ENCODE measurements around the gene NT5C2.
A peak's percentile ranks its signal among the peaks of the same experiment; 100 is the strongest.
"Not testable (repeated sequence)": the region's sequence is repeated elsewhere in the genome, so short reads cannot be mapped to it uniquely, and the experiment has no call there.

Gene NT5C2

DNA sequence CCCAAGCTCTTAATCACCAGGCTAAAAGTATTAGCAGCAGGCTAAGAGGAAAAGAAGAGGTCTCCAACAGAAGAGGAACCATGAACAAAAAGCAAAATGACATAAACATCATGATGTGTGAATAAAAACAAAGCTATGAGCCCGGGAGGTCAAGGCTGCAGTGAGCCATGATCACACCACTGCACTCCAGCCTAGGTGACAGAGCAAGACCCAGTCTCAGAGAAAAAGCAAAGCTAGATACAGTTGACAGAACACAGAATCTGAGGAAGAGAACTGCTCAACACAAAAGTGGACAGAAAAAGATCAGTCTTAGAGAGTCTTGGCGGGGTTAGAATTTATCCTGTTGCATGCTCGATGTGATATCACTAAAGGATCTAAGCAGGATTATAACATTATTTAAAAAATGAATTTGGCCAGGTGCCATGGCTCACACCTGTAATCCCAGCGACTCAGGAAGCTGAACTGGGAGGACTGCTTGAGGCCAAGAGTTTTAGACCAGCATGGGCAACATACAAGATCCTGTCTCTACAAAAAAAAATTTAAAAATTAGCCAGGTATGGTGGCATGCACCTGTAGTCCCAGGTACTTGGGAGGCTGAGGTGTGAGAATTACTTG is 37.5 kb downstream of the NT5C2 start:
- no peak for DNase-seq

GRCh38 chr10:103154521-103155299 is 38.4 kb downstream of the NT5C2 start:
- DNase-seq = no peak

DNA sequence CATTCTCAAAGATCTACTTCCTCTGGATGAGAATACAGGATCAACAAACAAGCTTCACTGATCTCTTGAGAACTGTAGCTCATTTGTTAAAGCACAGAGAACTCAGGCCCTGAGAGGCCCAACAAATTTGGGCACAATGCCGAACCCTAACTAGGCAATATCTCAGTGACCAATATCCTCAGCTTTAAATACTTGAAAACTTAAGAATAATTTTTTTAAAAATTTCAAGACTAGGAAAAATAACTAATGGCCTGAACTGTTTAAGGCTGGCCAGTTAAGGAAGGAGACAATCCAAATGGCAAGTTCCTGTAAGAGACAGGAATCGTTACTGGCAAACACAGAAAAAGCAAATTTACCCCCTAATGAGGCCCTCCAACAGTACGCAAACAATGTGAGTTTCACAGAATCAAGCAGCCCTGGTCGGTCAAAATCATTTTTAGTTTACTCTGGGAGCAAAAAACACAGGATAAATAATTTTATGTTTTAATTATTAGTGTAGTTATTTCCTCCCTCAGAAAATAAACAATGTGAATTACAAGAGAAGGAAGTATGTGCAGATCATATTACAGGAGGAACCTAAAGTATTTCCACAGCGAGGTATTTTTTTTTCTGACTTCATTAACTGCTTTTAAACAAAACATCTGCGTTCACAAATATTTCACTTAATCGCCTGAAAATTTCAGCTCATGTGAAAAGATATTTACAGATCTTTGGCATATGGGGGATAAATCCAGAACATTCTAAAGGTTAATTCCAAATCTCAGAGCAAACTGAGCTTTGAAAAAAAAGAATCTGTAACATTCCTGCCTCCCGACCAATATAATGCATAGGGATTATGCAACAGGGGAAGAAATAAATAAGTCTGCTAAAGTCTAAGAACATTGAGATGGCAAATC is 39.5 kb downstream of the NT5C2 start:
- no peak for DNase-seq

GRCh38 chr10:103149991-103150622 is 43.0 kb downstream of the NT5C2 start:
- DNase-seq = no peak

GRCh38 chr10:103147645-103148044 is 45.4 kb downstream of the NT5C2 start:
- DNase-seq = no peak

GRCh38 chr10:103145860-103146466 is 47.1 kb downstream of the NT5C2 start:
- DNase-seq = no peak

GRCh38 chr10:103145046-103145445 is 48.0 kb downstream of the NT5C2 start:
- DNase-seq = no peak

DNA sequence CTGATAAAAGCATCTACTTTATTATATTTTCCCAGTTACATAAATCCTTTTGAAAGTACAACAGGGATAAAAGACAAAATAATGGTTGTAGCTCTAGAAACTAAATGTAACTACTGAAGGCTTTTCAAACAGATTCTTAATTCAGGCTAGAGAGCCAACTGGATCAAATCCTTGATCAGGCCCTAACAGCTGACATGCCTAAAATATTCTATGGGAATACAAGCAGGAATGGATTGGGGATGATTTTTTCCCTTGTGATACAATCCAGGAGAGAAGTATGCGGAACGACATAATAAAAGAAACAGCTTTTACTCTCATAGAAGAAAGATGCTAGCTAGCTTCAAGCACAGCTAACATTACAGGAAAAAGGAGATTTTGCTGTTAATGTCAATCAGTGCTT is 49.0 kb downstream of the NT5C2 start:
- no peak for DNase-seq

DNA sequence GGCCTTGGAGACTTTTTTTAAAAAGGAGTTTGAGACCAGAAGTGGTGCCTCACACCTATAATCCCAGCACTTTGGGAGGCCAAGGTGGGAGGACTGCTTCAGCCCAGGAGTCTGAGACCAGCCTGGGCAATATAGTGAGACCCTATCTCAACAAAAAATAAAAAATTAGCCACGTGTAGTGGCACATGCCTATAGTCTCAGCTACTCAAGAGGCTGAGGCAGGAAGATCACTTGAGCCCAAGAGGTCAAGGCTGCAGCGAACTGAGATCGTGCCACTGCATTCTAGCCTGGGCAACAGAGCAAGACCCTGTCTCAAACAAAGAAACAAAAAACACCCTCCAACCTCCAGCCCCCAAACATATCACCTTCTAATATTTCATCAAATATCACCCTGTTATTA is 49.4 kb downstream of the NT5C2 start:
- DNase-seq = not testable (repeated sequence)

DNA sequence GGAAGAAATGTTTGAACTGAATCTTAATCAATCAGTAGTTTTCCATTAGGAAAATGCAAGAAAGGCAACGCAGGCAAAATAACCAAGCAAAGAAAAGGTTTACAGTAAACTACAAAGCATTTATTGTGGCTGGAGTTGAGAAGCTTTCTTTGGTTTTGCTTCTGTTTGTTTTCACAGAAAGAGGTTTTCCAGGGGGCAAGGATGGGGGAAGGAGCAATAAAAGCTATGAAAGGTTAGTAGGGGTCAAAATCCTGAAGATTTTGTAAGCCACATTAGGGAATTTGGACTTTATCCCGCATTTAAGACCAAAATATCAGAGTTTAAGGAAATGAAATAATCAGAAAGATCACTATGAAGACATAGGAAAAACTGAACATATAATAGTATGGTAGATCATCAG is 51.1 kb downstream of the NT5C2 start:
- no peak for DNase-seq

DNA sequence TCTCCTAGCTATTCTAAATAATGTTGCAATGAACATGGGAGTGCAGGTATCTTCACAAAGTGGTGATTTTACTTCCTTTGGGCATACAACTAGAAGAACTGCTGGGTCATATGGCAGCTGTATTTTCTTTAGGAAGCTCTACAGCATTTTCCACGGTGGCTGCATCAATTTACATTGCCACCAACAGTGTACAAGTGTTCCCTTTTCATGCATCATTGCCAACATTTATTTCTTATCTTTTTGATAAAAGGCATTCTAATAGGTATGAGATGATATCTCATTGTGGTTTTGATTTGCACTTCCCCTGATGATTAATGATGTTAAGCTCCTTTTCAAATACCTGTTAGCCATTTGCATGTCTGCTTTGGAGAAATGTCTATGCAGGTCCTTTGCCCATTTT is 52.6 kb downstream of the NT5C2 start:
- DNase-seq = no peak

DNA sequence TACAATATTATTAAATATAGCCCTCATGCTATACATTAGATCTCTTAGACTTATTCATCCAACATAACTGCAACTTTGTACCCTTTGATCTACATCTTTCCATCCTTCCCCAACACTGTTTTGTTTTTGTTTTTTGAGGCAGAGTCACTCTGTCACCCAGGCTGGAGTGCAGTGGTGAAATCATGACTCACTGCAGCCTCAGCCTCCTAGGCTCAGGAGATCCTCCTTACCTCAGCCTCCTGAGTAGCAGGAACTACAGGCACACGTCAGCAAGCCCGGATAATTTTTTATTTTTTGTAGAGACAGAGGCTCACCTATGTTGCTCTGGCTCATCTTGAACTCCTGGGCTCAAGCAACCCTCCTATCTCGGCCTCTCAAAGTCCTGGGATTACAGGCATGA is 53.3 kb downstream of the NT5C2 start:
- DNase-seq = no peak

GRCh38 chr10:103135168-103135567 is 57.9 kb downstream of the NT5C2 start:
- not testable (repeated sequence) for DNase-seq

DNA sequence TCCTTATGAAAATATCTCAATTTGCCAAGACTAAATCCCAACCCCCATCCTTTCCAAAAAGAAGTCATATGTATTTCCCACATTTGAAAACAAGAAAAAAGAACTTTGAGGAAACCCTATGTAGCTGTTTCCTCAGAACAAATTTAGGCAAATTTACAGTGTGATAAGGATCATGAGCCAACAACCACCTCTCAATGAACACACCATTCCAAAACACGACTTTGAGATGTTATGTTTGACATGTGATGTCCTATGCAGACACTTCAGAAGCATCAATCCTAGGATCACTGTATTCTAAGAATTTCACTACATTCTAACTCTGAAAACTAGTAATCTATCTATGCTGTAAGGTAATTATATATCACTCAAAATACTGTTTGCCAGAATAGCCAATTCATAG is 62.2 kb downstream of the NT5C2 start:
- no peak for DNase-seq

DNA sequence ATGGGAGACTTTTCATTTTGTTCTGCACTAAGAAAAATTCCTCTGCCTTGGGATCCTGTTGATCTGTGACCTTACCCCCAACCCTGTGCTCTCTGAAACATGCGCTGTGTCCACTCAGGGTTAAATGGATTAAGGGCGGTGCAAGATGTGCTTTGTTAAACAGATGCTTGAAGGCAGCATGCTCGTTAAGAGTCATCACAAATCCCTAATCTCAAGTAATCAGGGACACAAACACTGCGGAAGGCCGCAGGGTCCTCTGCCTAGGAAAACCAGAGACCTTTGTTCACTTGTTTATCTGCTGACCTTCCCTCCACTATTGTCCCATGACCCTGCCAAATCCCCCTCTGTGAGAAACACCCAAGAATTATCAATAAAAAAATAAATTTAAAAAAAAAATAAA is 62.9 kb downstream of the NT5C2 start:
- not testable (repeated sequence) for DNase-seq

GRCh38 chr10:103127241-103127640 is 65.8 kb downstream of the NT5C2 start:
- DNase-seq = no peak

DNA sequence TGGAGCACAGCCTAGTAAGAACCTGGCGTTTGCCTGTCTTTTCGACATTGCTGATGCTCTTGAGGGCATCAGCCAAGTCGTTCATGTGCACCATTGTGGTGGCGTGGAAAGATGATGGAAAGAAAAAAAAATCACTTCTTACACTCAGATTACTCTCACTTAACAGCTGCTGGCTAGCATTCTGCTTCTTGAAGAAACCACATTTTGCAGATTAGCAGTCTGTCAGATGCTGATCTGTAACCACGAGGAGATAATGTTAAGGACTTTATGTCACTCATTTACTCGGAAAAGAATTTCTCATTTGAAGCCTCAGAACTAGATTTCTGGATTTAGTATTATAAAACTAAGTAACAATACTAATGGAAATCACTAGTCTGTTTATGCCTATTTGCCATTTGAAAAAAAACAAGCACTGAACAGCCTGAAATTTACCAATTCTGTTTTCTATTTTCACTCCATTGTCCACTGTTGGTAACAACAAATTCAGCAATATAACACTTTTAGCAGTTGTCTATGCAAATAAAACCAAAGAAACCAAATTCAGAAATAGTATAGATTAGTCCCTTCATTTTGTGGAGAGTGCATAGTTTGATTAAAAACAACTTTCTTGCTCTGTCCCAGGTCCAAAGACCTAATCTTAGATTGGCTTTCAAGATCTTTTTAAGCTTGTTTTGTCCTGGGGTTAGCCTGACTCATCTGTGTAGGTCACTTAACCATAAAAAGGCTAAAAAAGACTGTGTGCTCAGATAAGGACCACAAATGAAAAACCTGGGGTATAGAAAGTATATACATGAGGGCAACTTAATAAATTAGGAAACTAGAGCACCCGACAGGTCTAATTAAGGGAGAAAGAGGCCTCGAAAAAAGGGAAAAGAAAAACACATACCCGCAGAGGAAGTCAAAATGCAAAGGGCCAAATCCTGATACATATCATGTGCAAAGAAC is 67.5 kb downstream of the NT5C2 start:
- DNase-seq = no peak

- DNase-seq = peak in 1 of 2 experiments; percentile 40
These were observed 68.5 kb downstream of the NT5C2 start for GRCh38 chr10:103124420-103125096.

GRCh38 chr10:103123282-103124024 is 69.6 kb downstream of the NT5C2 start:
- no peak for DNase-seq
